Uterus (tissue), 2 donors: ENCODE measurements around the gene ACP6.
A peak's percentile ranks its signal among the peaks of the same experiment; 100 is the strongest.

Experiments used
- POLR2A ChIP-seq, 2 donors: fragments of 450-650 bp; IDR thresholded peaks; one replicate each; pipeline ENCODE4 v1.6.1; 2016; ENCODE audit warnings: antibody characterized with exemption in 2 of 2, mild to moderate bottlenecking in 1 of 2, moderate library complexity in 1 of 2
- TF ChIP-seq, protein P1 (sequence below), 4 experiments: fragments of 200-600 bp in 2 of 4; fragments of 450-650 bp in 2 of 4; sonication (generic) in 2 of 4; IDR thresholded peaks; one replicate each; pipeline ENCODE4 v1.5.1; 2016 to 2019; ENCODE audit warnings: antibody characterized with exemption in 4 of 4, mild to moderate bottlenecking in 2 of 4, moderate library complexity in 1 of 4

GRCh38 chr1:147599362-147600118 is 70.8 kb downstream of the ACP6 start:
- TF ChIP-seq, protein P1, sequence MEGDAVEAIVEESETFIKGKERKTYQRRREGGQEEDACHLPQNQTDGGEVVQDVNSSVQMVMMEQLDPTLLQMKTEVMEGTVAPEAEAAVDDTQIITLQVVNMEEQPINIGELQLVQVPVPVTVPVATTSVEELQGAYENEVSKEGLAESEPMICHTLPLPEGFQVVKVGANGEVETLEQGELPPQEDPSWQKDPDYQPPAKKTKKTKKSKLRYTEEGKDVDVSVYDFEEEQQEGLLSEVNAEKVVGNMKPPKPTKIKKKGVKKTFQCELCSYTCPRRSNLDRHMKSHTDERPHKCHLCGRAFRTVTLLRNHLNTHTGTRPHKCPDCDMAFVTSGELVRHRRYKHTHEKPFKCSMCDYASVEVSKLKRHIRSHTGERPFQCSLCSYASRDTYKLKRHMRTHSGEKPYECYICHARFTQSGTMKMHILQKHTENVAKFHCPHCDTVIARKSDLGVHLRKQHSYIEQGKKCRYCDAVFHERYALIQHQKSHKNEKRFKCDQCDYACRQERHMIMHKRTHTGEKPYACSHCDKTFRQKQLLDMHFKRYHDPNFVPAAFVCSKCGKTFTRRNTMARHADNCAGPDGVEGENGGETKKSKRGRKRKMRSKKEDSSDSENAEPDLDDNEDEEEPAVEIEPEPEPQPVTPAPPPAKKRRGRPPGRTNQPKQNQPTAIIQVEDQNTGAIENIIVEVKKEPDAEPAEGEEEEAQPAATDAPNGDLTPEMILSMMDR (IDR thresholded peaks at IDR 0.05), result peak in 2 of 4 experiments; percentile 15 to 20
- peak; percentile 93 to 96 for TF ChIP-seq POLR2A (IDR thresholded peaks at IDR 0.05)
